HEK293 (cell line): Measurements from ENCODE around the gene EPB41L2.

Experiments used
- CTCF ChIA-PET: fragments of 350-600 bp; formaldehyde crosslinking; extraction: SDS; loops from one replicate; lab custom pipeline; 2021; ENCODE audit warnings: antibody characterized with exemption; lab: Yijun Ruan, JAX
- POLR2A ChIA-PET: fragments of 300-600 bp; formaldehyde crosslinking; extraction: SDS; loops from one replicate; lab custom pipeline; 2020; ENCODE audit warnings: antibody characterized with exemption, inconsistent platforms; lab: Yijun Ruan, JAX
- H3K27ac ChIP-seq: fragments of 200-500 bp; sonication (Bioruptor generic); 2 replicates; pipeline ENCODE4 v1.5.1; 2014; ENCODE audit warnings: low read depth, low read length, control low read depth, inconsistent platforms; ENCODE audit errors: extremely low read depth
- H3K36me3 ChIP-seq, 2 experiments: fragments of 200-500 bp in 1 of 2; sonication (Bioruptor generic) in 1 of 2; 1 replicate in 1 of 2; 2 replicates in 1 of 2; pipeline ENCODE4 v1.5.1; 2014 to 2017; ENCODE audit warnings: inconsistent platforms in 2 of 2, low read length in 2 of 2; ENCODE audit not compliant: control insufficient read depth in 2 of 2, insufficient read depth in 1 of 2
- H3K4me1 ChIP-seq: fragments of 200-500 bp; sonication (Bioruptor generic); 2 replicates; pipeline ENCODE4 v1.5.1; 2014; ENCODE audit warnings: mild to moderate bottlenecking, low read length, inconsistent platforms; ENCODE audit not compliant: control insufficient read depth, insufficient read depth
- H3K4me3 ChIP-seq: 2 replicates; pipeline ENCODE4 v1.5.1; 2011; ENCODE audit warnings: low read depth, mild to moderate bottlenecking, control low read depth, low read length, moderate library complexity
- H3K9me3 ChIP-seq: fragments of 200-500 bp; sonication (Bioruptor generic); 2 replicates; pipeline ENCODE4 v1.5.1; 2014; ENCODE audit warnings: low read depth, low read length, inconsistent platforms; ENCODE audit not compliant: control insufficient read depth, insufficient read depth
- BCL11A ChIP-seq: fragments of 450-650 bp; formaldehyde crosslinking; IDR thresholded peaks from 2 replicates; pipeline ENCODE4 v1.5.1; 2016; ENCODE audit warnings: low read depth, missing biosample characterization, missing genetic modification characterization
- BCL11B ChIP-seq: fragments of 450-650 bp; formaldehyde crosslinking; IDR thresholded peaks from 2 replicates; pipeline ENCODE4 v1.5.1; 2016; ENCODE audit warnings: low read depth, missing biosample characterization, missing genetic modification characterization
- KLF10 ChIP-seq: fragments of 450-650 bp; IDR thresholded peaks from 2 replicates; pipeline ENCODE4 v1.5.1; 2018; ENCODE audit warnings: missing biosample characterization, mild to moderate bottlenecking, missing genetic modification characterization
- MEIS1 ChIP-seq: sonication (generic); formaldehyde crosslinking; IDR thresholded peaks from 2 replicates; pipeline ENCODE4 v1.8.1; 2022; ENCODE audit warnings: missing genetic modification reagents, mild to moderate bottlenecking, borderline replicate concordance
- ZFP37 ChIP-seq: fragments of 450-650 bp; formaldehyde crosslinking; IDR thresholded peaks from 2 replicates; pipeline ENCODE4 v1.5.1; 2016; ENCODE audit warnings: missing biosample characterization, missing genetic modification characterization
- ZNF391 ChIP-seq: fragments of 450-650 bp; formaldehyde crosslinking; IDR thresholded peaks from 2 replicates; pipeline ENCODE4 v1.5.1; 2016; ENCODE audit warnings: low read depth, missing biosample characterization, missing genetic modification characterization, borderline replicate concordance
- ZNF510 ChIP-seq: fragments of 450-650 bp; formaldehyde crosslinking; IDR thresholded peaks from 2 replicates; pipeline ENCODE4 v1.5.1; 2018; ENCODE audit warnings: mild to moderate bottlenecking, missing genetic modification characterization, missing biosample characterization; ENCODE audit not compliant: insufficient replicate concordance
- TF ChIP-seq, protein P1 (sequence below): fragments of 450-650 bp; formaldehyde crosslinking; IDR thresholded peaks from 2 replicates; pipeline ENCODE4 v1.5.1; 2016; ENCODE audit warnings: missing biosample characterization, missing genetic modification characterization
- TF ChIP-seq, protein P2 (sequence below): fragments of 450-650 bp; formaldehyde crosslinking; IDR thresholded peaks from 2 replicates; pipeline ENCODE4 v1.5.0; 2017; ENCODE audit warnings: missing biosample characterization, missing genetic modification characterization, borderline replicate concordance
- TF ChIP-seq, protein P3 (sequence below): fragments of 450-650 bp; formaldehyde crosslinking; IDR thresholded peaks from 2 replicates; pipeline ENCODE4 v1.5.1; 2017; ENCODE audit warnings: missing biosample characterization, missing genetic modification characterization
- TF ChIP-seq, protein P4 (sequence below): fragments of 450-650 bp; IDR thresholded peaks from 2 replicates; pipeline ENCODE4 v1.5.1; 2018; ENCODE audit warnings: missing biosample characterization, mild to moderate bottlenecking, missing genetic modification characterization
- TF ChIP-seq, protein P5 (sequence below): fragments of 450-650 bp; formaldehyde crosslinking; conservative IDR thresholded peaks from 2 replicates; pipeline ENCODE4 v1.5.1; 2016; ENCODE audit warnings: low read depth, missing biosample characterization, missing genetic modification characterization
- TF ChIP-seq, protein P6 (sequence below): fragments of 450-650 bp; formaldehyde crosslinking; IDR thresholded peaks from 2 replicates; pipeline ENCODE4 v1.5.1; 2016; ENCODE audit warnings: missing biosample characterization, missing genetic modification characterization

EPB41L2 gene

DNA sequence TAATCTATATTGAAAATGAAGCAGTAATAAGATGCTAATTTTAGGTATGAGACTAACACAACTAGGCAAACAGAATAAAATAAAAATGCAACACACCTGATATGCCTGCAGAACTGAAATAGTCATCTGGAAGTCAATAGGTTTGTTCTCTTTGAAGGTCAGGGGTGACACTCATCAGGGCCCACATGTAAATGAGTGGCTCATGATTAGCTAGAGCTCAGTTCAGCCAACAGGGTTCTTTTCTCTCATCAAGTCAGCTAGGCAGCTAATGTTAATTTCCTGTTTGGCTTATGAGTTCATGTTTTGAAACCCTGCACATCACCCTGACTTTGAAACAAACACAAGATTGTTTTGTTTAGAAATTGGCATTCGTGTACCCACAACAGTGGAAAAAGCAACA, 212.0 kb downstream of the EPB41L2 start:
- Histone ChIP-seq H3K4me3 (no peak overlapping the region), H3K27ac (no peak overlapping the region), H3K36me3 (peaks cover 2 to 5% of the 10 kb centered on the region in 2 experiments; a peak in 2 of 3 replicates), H3K4me1 (no peaks in the 10 kb centered on the region; the same call in 1 of the 2 replicates), H3K9me3 (no peaks in the 10 kb centered on the region)
- ChIA-PET CTCF (interaction anchor here (0.6 to 1.7 kb wide), 4 partner anchors 21 to 266 kb away, joined by 3 to 5 read pairs (median 4); no protein-coding TSS in a partner anchor), POLR2A (no interaction called here)
- TF ChIP-seq, protein P1, sequence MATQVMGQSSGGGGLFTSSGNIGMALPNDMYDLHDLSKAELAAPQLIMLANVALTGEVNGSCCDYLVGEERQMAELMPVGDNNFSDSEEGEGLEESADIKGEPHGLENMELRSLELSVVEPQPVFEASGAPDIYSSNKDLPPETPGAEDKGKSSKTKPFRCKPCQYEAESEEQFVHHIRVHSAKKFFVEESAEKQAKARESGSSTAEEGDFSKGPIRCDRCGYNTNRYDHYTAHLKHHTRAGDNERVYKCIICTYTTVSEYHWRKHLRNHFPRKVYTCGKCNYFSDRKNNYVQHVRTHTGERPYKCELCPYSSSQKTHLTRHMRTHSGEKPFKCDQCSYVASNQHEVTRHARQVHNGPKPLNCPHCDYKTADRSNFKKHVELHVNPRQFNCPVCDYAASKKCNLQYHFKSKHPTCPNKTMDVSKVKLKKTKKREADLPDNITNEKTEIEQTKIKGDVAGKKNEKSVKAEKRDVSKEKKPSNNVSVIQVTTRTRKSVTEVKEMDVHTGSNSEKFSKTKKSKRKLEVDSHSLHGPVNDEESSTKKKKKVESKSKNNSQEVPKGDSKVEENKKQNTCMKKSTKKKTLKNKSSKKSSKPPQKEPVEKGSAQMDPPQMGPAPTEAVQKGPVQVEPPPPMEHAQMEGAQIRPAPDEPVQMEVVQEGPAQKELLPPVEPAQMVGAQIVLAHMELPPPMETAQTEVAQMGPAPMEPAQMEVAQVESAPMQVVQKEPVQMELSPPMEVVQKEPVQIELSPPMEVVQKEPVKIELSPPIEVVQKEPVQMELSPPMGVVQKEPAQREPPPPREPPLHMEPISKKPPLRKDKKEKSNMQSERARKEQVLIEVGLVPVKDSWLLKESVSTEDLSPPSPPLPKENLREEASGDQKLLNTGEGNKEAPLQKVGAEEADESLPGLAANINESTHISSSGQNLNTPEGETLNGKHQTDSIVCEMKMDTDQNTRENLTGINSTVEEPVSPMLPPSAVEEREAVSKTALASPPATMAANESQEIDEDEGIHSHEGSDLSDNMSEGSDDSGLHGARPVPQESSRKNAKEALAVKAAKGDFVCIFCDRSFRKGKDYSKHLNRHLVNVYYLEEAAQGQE (tag by site-specific recombination) = no peak
- no peak for TF ChIP-seq ZFP37
- no peak for TF ChIP-seq ZNF391
- TF ChIP-seq, protein P2, sequence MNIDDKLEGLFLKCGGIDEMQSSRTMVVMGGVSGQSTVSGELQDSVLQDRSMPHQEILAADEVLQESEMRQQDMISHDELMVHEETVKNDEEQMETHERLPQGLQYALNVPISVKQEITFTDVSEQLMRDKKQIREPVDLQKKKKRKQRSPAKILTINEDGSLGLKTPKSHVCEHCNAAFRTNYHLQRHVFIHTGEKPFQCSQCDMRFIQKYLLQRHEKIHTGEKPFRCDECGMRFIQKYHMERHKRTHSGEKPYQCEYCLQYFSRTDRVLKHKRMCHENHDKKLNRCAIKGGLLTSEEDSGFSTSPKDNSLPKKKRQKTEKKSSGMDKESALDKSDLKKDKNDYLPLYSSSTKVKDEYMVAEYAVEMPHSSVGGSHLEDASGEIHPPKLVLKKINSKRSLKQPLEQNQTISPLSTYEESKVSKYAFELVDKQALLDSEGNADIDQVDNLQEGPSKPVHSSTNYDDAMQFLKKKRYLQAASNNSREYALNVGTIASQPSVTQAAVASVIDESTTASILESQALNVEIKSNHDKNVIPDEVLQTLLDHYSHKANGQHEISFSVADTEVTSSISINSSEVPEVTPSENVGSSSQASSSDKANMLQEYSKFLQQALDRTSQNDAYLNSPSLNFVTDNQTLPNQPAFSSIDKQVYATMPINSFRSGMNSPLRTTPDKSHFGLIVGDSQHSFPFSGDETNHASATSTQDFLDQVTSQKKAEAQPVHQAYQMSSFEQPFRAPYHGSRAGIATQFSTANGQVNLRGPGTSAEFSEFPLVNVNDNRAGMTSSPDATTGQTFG = no peak
- TF ChIP-seq ZNF510 (tag by site-specific recombination) = no peak
- no peak for TF ChIP-seq MEIS1 (CRISPR knock-in tag)
- TF ChIP-seq KLF10 = no peak
- TF ChIP-seq, protein P3, sequence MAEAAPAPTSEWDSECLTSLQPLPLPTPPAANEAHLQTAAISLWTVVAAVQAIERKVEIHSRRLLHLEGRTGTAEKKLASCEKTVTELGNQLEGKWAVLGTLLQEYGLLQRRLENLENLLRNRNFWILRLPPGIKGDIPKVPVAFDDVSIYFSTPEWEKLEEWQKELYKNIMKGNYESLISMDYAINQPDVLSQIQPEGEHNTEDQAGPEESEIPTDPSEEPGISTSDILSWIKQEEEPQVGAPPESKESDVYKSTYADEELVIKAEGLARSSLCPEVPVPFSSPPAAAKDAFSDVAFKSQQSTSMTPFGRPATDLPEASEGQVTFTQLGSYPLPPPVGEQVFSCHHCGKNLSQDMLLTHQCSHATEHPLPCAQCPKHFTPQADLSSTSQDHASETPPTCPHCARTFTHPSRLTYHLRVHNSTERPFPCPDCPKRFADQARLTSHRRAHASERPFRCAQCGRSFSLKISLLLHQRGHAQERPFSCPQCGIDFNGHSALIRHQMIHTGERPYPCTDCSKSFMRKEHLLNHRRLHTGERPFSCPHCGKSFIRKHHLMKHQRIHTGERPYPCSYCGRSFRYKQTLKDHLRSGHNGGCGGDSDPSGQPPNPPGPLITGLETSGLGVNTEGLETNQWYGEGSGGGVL (tag by site-specific recombination) = no peak
- TF ChIP-seq, protein P4, sequence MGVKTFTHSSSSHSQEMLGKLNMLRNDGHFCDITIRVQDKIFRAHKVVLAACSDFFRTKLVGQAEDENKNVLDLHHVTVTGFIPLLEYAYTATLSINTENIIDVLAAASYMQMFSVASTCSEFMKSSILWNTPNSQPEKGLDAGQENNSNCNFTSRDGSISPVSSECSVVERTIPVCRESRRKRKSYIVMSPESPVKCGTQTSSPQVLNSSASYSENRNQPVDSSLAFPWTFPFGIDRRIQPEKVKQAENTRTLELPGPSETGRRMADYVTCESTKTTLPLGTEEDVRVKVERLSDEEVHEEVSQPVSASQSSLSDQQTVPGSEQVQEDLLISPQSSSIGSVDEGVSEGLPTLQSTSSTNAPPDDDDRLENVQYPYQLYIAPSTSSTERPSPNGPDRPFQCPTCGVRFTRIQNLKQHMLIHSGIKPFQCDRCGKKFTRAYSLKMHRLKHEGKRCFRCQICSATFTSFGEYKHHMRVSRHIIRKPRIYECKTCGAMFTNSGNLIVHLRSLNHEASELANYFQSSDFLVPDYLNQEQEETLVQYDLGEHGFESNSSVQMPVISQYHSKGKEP (tag by site-specific recombination) = no peak
- TF ChIP-seq, protein P5, sequence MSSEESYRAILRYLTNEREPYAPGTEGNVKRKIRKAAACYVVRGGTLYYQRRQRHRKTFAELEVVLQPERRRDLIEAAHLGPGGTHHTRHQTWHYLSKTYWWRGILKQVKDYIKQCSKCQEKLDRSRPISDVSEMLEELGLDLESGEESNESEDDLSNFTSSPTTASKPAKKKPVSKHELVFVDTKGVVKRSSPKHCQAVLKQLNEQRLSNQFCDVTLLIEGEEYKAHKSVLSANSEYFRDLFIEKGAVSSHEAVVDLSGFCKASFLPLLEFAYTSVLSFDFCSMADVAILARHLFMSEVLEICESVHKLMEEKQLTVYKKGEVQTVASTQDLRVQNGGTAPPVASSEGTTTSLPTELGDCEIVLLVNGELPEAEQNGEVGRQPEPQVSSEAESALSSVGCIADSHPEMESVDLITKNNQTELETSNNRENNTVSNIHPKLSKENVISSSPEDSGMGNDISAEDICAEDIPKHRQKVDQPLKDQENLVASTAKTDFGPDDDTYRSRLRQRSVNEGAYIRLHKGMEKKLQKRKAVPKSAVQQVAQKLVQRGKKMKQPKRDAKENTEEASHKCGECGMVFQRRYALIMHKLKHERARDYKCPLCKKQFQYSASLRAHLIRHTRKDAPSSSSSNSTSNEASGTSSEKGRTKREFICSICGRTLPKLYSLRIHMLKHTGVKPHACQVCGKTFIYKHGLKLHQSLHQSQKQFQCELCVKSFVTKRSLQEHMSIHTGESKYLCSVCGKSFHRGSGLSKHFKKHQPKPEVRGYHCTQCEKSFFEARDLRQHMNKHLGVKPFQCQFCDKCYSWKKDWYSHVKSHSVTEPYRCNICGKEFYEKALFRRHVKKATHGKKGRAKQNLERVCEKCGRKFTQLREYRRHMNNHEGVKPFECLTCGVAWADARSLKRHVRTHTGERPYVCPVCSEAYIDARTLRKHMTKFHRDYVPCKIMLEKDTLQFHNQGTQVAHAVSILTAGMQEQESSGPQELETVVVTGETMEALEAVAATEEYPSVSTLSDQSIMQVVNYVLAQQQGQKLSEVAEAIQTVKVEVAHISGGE (tag by site-specific recombination) = no peak
- no peak for TF ChIP-seq BCL11B (tag by site-specific recombination)
- no peak for TF ChIP-seq BCL11A (tag by site-specific recombination)
- TF ChIP-seq, protein P6, sequence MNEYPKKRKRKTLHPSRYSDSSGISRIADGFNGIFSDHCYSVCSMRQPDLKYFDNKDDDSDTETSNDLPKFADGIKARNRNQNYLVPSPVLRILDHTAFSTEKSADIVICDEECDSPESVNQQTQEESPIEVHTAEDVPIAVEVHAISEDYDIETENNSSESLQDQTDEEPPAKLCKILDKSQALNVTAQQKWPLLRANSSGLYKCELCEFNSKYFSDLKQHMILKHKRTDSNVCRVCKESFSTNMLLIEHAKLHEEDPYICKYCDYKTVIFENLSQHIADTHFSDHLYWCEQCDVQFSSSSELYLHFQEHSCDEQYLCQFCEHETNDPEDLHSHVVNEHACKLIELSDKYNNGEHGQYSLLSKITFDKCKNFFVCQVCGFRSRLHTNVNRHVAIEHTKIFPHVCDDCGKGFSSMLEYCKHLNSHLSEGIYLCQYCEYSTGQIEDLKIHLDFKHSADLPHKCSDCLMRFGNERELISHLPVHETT (tag by site-specific recombination) = no peak
